Neural cell (in vitro differentiated cells): ENCODE results near the gene STAP2.

Experiments used
- CTCF ChIP-seq: fragments of 450-650 bp; IDR thresholded peaks from 2 replicates; pipeline ENCODE4 v1.5.1; 2014; ENCODE audit warnings: antibody characterized with exemption, mild to moderate bottlenecking, moderate library complexity; ENCODE audit not compliant: poor library complexity, severe bottlenecking
- MXI1 ChIP-seq: fragments of 450-650 bp; conservative IDR thresholded peaks from 2 replicates; pipeline ENCODE4 v1.6.1; 2014; ENCODE audit warnings: antibody characterized with exemption, mild to moderate bottlenecking; ENCODE audit not compliant: poor library complexity, severe bottlenecking
- POLR2AphosphoS5 ChIP-seq: IDR thresholded peaks from 2 replicates; pipeline ENCODE4 v1.6.1; 2012
- TAF1 ChIP-seq: IDR thresholded peaks from 2 replicates; pipeline ENCODE4 v1.6.1; 2012; ENCODE audit warnings: low read depth

GRCh38 chr19:4305257-4305612 lies 33.4 kb downstream of the STAP2 start:
- TF ChIP-seq MXI1 (no peak), POLR2AphosphoS5 (no peak), CTCF (no peak), TAF1 (no peak)
